K562 (cell line): Measurements from ENCODE around the gene PGPEP1.

Experiments used
- CREB1 ChIP-seq, 2 experiments: sonication (generic) in 1 of 2; formaldehyde crosslinking in 1 of 2; IDR thresholded peaks; 2 replicates each; pipeline versions ENCODE4 v1.6.1 to v1.8.0; 2012 to 2022; ENCODE audit warnings: inconsistent platforms in 1 of 2, mild to moderate bottlenecking in 1 of 2, missing genetic modification reagents in 1 of 2, moderate library complexity in 1 of 2
- FOS ChIP-seq: IDR thresholded peaks from 3 replicates; pipeline ENCODE4 v1.6.1; 2011; ENCODE audit not compliant: insufficient read length; ENCODE audit errors: extremely low read depth

- TF ChIP-seq FOS (no peak), CREB1 (IDR thresholded peaks at IDR 0.05) (no peak), CREB1 (CRISPR knock-in tag; IDR thresholded peaks at IDR 0.05) (no peak)
Measured at GRCh38 chr19:18342090-18342632, 1.8 kb downstream of the PGPEP1 start.
